HepG2 (cell line): ENCODE data around the gene EPN3. TPM values are rescaled to one million over a fixed set of nuclear protein-coding genes. Genes with fewer than 3 reads are reported as not detected.
A peak's percentile ranks its signal among the peaks of the same experiment; 100 is the strongest.

Experiments
- ATAC-seq: fragments of 200-7000 bp; cut with Tn5 transposase; 3 replicates; pipeline ENCODE4 v1.9.1; 2020; ENCODE audit warnings: mild to moderate bottlenecking, moderate library complexity
- BruUV-seq: library from RNA; stranded (reverse); fragments of 400-500 nt; replicated peaks from 2 replicates; lab custom pipeline; 2021; lab: Mats Ljungman, UMichigan
- CTCF ChIA-PET: fragments of 300-600 bp; formaldehyde crosslinking; extraction: SDS; loops from one replicate; lab custom pipeline; 2021; ENCODE audit warnings: low total read pairs, inconsistent platforms, low intra/inter-chr PET ratio; lab: Yijun Ruan, JAX
- POLR2A ChIA-PET: fragments of 350-600 bp; sonication (Branson Sonifier 250); formaldehyde crosslinking; loops from one replicate; lab custom pipeline; 2020; ENCODE audit warnings: antibody characterized with exemption, inconsistent platforms; lab: Yijun Ruan, JAX
- DNase-seq: peaks from one replicate; pipeline ENCODE4 v3.0.0-alpha.2; 2015; ENCODE audit warnings: low spot score
- FAIRE-seq: peaks from 3 replicates; lab custom pipeline; 2011; peaks lifted over from hg19 to GRCh38; lab: Jason Lieb, UNC
- H2AFZ ChIP-seq: one replicate; pipeline ENCODE4 v1.6.1; 2011; ENCODE audit warnings: low read length, inconsistent platforms
- H3K27ac ChIP-seq: fragments of 300-600 bp; 3 replicates; pipeline ENCODE4 v1.8.0; 2011; ENCODE audit warnings: mixed run types, mild to moderate bottlenecking, mixed read lengths, low read length, inconsistent platforms; ENCODE audit not compliant: insufficient read depth; ENCODE audit errors: extremely low read length
- H3K27me3 ChIP-seq, 2 experiments: fragments of 200-600 bp in 1 of 2; 2 replicates in 1 of 2; 3 replicates in 1 of 2; pipeline versions ENCODE4 v1.6.0 to v1.8.0; 2011; ENCODE audit warnings: low read length in 2 of 2, mild to moderate bottlenecking in 2 of 2, moderate library complexity in 2 of 2, inconsistent platforms in 1 of 2; ENCODE audit not compliant: insufficient read depth in 2 of 2, control insufficient read depth in 1 of 2
- H3K36me3 ChIP-seq, 2 experiments: fragments of 200-600 bp in 1 of 2; replicated peaks in 1 of 2; 2 replicates in 1 of 2; 3 replicates in 1 of 2; pipeline versions ENCODE4 v1.5.1 to v1.8.0; 2011; ENCODE audit warnings: low read length in 2 of 2, inconsistent platforms in 1 of 2; ENCODE audit not compliant: insufficient read depth in 2 of 2, control insufficient read depth in 1 of 2
- H3K4me1 ChIP-seq: 2 replicates; pipeline ENCODE4 v1.5.1; 2012; ENCODE audit warnings: low read length, inconsistent platforms; ENCODE audit not compliant: insufficient read depth
- H3K4me2 ChIP-seq: 2 replicates; pipeline ENCODE4 v1.6.0; 2011; ENCODE audit warnings: low read depth, low read length, inconsistent platforms
- H3K4me3 ChIP-seq, 3 experiments: fragments of 200-600 bp in 1 of 3; sonication (generic), shearing (Covaris generic) in 1 of 3; replicated peaks in 1 of 3; 2 replicates each; pipeline ENCODE4 v1.5.1; 2011 to 2016; ENCODE audit warnings: low read length in 3 of 3, inconsistent platforms in 2 of 3, low read depth in 2 of 3, mild to moderate bottlenecking in 2 of 3, control low read depth in 1 of 3, mixed read lengths in 1 of 3; ENCODE audit not compliant: insufficient read depth in 1 of 3
- H3K79me2 ChIP-seq: one replicate; pipeline ENCODE4 v1.6.1; 2011; ENCODE audit warnings: low read length, inconsistent platforms; ENCODE audit not compliant: insufficient read depth
- H3K9ac ChIP-seq: 2 replicates; pipeline ENCODE4 v1.6.0; 2011; ENCODE audit warnings: mild to moderate bottlenecking, low read depth, low read length, inconsistent platforms; ENCODE audit not compliant: insufficient read depth
- H3K9me3 ChIP-seq: 2 replicates; pipeline ENCODE4 v1.5.1; 2012; ENCODE audit warnings: mild to moderate bottlenecking, low read length
- H4K20me1 ChIP-seq: 2 replicates; pipeline ENCODE4 v1.6.0; 2011; ENCODE audit warnings: inconsistent platforms, mild to moderate bottlenecking, low read length, moderate library complexity; ENCODE audit not compliant: insufficient read depth
- FOXO1 ChIP-seq: sonication (generic); formaldehyde crosslinking; IDR thresholded peaks from 2 replicates; pipeline ENCODE4 v1.4.0; 2020; ENCODE audit warnings: missing genetic modification reagents
- HNRNPL ChIP-seq: fragments of 200-400 bp; formaldehyde crosslinking; IDR thresholded peaks from 2 replicates; pipeline ENCODE4 v1.6.1; 2017; ENCODE audit warnings: mild to moderate bottlenecking, low read depth, low read length
- JUNB ChIP-seq: sonication (generic); formaldehyde crosslinking; IDR thresholded peaks from 2 replicates; pipeline ENCODE4 v1.8.0; 2022; ENCODE audit warnings: missing genetic modification reagents, mild to moderate bottlenecking, borderline replicate concordance
- ZNF446 ChIP-seq: sonication (generic); formaldehyde crosslinking; IDR thresholded peaks from 2 replicates; pipeline ENCODE4 v1.5.0; 2020; ENCODE audit warnings: mild to moderate bottlenecking, missing genetic modification reagents
- ZNF547 ChIP-seq: sonication (generic); formaldehyde crosslinking; IDR thresholded peaks from 2 replicates; pipeline ENCODE4 v1.5.1; 2020; ENCODE audit warnings: mild to moderate bottlenecking, missing genetic modification reagents
- WGBS: methylation state at CpG from one replicate; pipeline ENCODE4 v1.1.6; 2017; ENCODE audit warnings: low lambda C conversion rate; 5-methylcytosine and 5-hydroxymethylcytosine counted together
- in situ Hi-C: cut with HindIII; loops from 2 replicates; pipeline ENCODE4 v1.10.0; 2017; ENCODE audit warnings: low pct_unique_long_range_greater_than_20kb; ENCODE audit not compliant: extremely low pct_ligation_motif_present
- intact Hi-C: fragments of 100-400 bp; cut with micrococcal nuclease; formaldehyde crosslinking; loops from one replicate; pipeline ENCODE4 v1.10.0; 2022; ENCODE audit not compliant: unreplicated experiment
- polyA plus RNA-seq, 8 experiments: library from polyadenylated mRNA; depleted of rRNA in 3 of 8; stranded (reverse) in 7 of 8; unstranded in 1 of 8; fragments of >200 nt; fragmentation: Illumina TruSeq in 4 of 8; extraction: Trizol in 4 of 8; gene quantifications; 2 replicates each; pipeline versions ENCODE4 v1.2.1 to v1.2.3, GENCODE V29; 2011 to 2016; ENCODE audit warnings: low read depth in 4 of 8, missing spikeins in 1 of 8, mixed read lengths in 1 of 8; ENCODE audit not compliant: insufficient read depth in 1 of 8
- total RNA-seq, 5 experiments: library from RNA; depleted of rRNA; stranded (reverse); fragments of >200 nt; fragmentation: Illumina TruSeq; extraction: Trizol; gene quantifications; 2 replicates each; pipeline ENCODE4 v1.2.3, GENCODE V29; 2016; ENCODE audit warnings: low read depth in 1 of 5
- TF ChIP-seq, protein P1 (sequence below): sonication (generic); formaldehyde crosslinking; IDR thresholded peaks from 2 replicates; pipeline ENCODE4 v1.8.0; 2023; ENCODE audit warnings: mild to moderate bottlenecking, missing genetic modification reagents

Gene EPN3
- total and polyA plus RNA-seq, 2 of the 13 experiments (the other 11 are each of a cell fraction or from before 2014, with no cell fraction given), result 0.11 to 0.95 TPM

DNA sequence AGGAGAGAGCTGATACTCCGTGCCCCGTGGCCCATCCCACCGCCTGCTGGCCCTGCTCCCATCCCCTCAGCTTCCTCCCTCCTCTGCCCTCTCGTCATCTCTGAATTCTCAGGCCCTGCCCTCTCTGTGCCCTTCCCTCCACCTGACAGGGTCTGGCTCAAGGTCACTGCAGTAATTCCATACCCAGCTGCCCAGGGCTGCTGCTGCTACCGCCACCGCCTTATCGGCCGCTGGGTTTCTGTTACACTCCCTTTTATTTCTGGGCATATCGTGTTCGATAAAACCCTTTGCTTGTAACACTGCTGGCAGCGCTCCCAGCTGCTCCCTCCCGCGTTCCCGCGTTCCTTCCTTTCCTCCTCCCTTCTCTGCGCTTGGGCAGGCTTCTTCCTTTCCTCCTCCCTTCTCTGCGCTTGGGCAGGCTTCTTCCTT is 1.2 kb downstream of the EPN3 start:
- H3K27ac ChIP-seq, result no peak overlapping the region
- DNase-seq, result no peak
- FAIRE-seq, result no peak
- H3K9me3 ChIP-seq, result no peaks in the 10 kb centered on the region
- peaks cover 5 to 37% of the 10 kb centered on the region in 2 experiments; a peak in 4 of 5 replicates for H3K27me3 ChIP-seq
- no TSS peak for BruUV-seq
- no peaks in the 10 kb centered on the region for H3K36me3 ChIP-seq
- ATAC-seq, result peak; percentile 3; the same call in 2 of the 3 replicates
- in situ Hi-C loops, result no loop called here
- POLR2A ChIA-PET, result interaction anchor here (1.2 to 3.8 kb wide), 3 partner anchors 8 to 137 kb away, joined by 4 to 40 read pairs (median 14); partner anchors contain the start of gene LRRC59
- intact Hi-C loops, result no loop called here
- peaks cover 65% of the 10 kb centered on the region for H3K4me1 ChIP-seq
- WGBS, result 47% methylated on average over 17 of the region's 17 CpGs
- H3K4me2 ChIP-seq, result peak overlapping the region; percentile 25; the same call in 1 of the 2 replicates
- H3K9ac ChIP-seq, result no peak overlapping the region
- no peak overlapping the region; a peak in 1 of 6 replicates for H3K4me3 ChIP-seq
- CTCF ChIA-PET, result no interaction called here
- H2AFZ ChIP-seq, result no peak overlapping the region
- H3K79me2 ChIP-seq, result no peaks in the 10 kb centered on the region
- H4K20me1 ChIP-seq, result no peaks in the 10 kb centered on the region
- TF ChIP-seq ZNF446 (CRISPR knock-in tag), result no peak
- 0 out of 2 replicates have a peak, but pooled peaks have one; percentile 5 for TF ChIP-seq HNRNPL
- TF ChIP-seq ZNF547 (CRISPR knock-in tag), result 0 out of 2 replicates have a peak, but pooled peaks have one; percentile 15
- TF ChIP-seq, protein P1, sequence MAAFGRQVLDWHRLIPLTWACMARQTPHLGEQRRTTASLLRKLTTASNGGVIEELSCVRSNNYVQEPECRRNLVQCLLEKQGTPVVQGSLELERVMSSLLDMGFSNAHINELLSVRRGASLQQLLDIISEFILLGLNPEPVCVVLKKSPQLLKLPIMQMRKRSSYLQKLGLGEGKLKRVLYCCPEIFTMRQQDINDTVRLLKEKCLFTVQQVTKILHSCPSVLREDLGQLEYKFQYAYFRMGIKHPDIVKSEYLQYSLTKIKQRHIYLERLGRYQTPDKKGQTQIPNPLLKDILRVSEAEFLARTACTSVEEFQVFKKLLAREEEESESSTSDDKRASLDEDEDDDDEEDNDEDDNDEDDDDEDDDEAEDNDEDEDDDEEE, result peak; percentile 57; the same call in 1 of the 2 replicates
- 0 out of 2 replicates have a peak, but pooled peaks have one; percentile 11 for TF ChIP-seq FOXO1 (CRISPR knock-in tag)
- peak; percentile 11; the same call in 1 of the 2 replicates for TF ChIP-seq JUNB (CRISPR knock-in tag)
